K562 (cell line): ENCODE measurements around the gene SYCP2. TPM values are rescaled to one million over a fixed set of nuclear protein-coding genes. Genes with fewer than 3 reads are reported as not detected.

Experiments used
- ATAC-seq: fragments of 200-7000 bp; cut with Tn5 transposase; 3 replicates; pipeline ENCODE4 v1.9.1; 2020; ENCODE audit warnings: moderate library complexity
- BruUV-seq: library from RNA; stranded (reverse); fragments of 400-500 nt; replicated peaks from 2 replicates; lab custom pipeline; 2021; lab: Mats Ljungman, UMichigan
- CTCF ChIA-PET: fragments of 300-600 bp; formaldehyde crosslinking; extraction: SDS; loops from one replicate; lab custom pipeline; 2021; ENCODE audit warnings: low intra/inter-chr PET ratio; lab: Yijun Ruan, JAX
- POLR2A ChIA-PET: fragments of 300-600, 350-650 bp; sonication (Branson Sonifier 250); formaldehyde crosslinking; extraction: SDS; loops from one replicate; lab custom pipeline; 2021; ENCODE audit warnings: antibody characterized with exemption, inconsistent platforms; lab: Yijun Ruan, JAX
- DNase-seq, 4 experiments: peaks; one replicate each; pipeline versions ENCODE4 v3.0.0 to v3.0.0-alpha.2; 2011 to 2018; ENCODE audit warnings: low spot score in 3 of 4, mixed read lengths in 3 of 4; ENCODE audit errors: extremely low read depth in 1 of 4
- FAIRE-seq: peaks from 2 replicates; lab custom pipeline; 2011; peaks lifted over from hg19 to GRCh38; lab: Jason Lieb, UNC
- H2AFZ ChIP-seq: 2 replicates; pipeline ENCODE4 v1.6.0; 2011; ENCODE audit warnings: low read depth, low read length, control low read depth, inconsistent platforms
- H3K27ac ChIP-seq: fragments of 200-600 bp; 3 replicates; pipeline ENCODE4 v1.8.0; 2011; ENCODE audit warnings: low read depth, mild to moderate bottlenecking, control low read depth, inconsistent platforms, low read length, moderate library complexity, mixed read lengths; ENCODE audit errors: extremely low read depth
- H3K27me3 ChIP-seq, 2 experiments: fragments of 300-600 bp in 1 of 2; 2 replicates in 1 of 2; 3 replicates in 1 of 2; pipeline versions ENCODE4 v1.6.0 to v1.8.0; 2011; ENCODE audit warnings: inconsistent platforms in 2 of 2, low read length in 2 of 2, mild to moderate bottlenecking in 1 of 2, mixed read lengths in 1 of 2, moderate library complexity in 1 of 2; ENCODE audit not compliant: control insufficient read depth in 2 of 2, insufficient read depth in 2 of 2
- H3K36me3 ChIP-seq: fragments of 300-600 bp; 3 replicates; pipeline ENCODE4 v1.8.0; 2011; ENCODE audit warnings: mild to moderate bottlenecking, low read length, inconsistent platforms; ENCODE audit not compliant: control insufficient read depth, insufficient read depth
- H3K4me1 ChIP-seq, 2 experiments: fragments of 200-600 bp in 1 of 2; replicated peaks in 1 of 2; 2 replicates in 1 of 2; 3 replicates in 1 of 2; pipeline versions ENCODE4 v1.5.1 to v1.8.0; 2011; ENCODE audit warnings: inconsistent platforms in 2 of 2, low read length in 2 of 2, mild to moderate bottlenecking in 1 of 2, mixed read lengths in 1 of 2, moderate library complexity in 1 of 2; ENCODE audit not compliant: control insufficient read depth in 2 of 2, insufficient read depth in 2 of 2
- H3K4me2 ChIP-seq: 2 replicates; pipeline ENCODE4 v1.6.1; 2011; ENCODE audit warnings: low read length, control low read depth, inconsistent platforms, mixed read lengths; ENCODE audit not compliant: insufficient read depth
- H3K4me3 ChIP-seq: fragments of 200-600 bp; sonication (generic), shearing (Covaris generic); 2 replicates; pipeline ENCODE4 v1.5.1; 2016; ENCODE audit warnings: control low read depth, inconsistent platforms
- H3K79me2 ChIP-seq: fragments of 200-600 bp; 3 replicates; pipeline ENCODE4 v1.8.0; 2011; ENCODE audit warnings: low read length, inconsistent platforms; ENCODE audit not compliant: control insufficient read depth, insufficient read depth
- H3K9ac ChIP-seq, 2 experiments: 2 replicates each; pipeline versions ENCODE4 v1.6.0 to v1.6.1; 2011; ENCODE audit warnings: low read depth in 2 of 2, low read length in 2 of 2, control low read depth in 1 of 2, inconsistent platforms in 1 of 2, mild to moderate bottlenecking in 1 of 2, mixed read lengths in 1 of 2; ENCODE audit not compliant: insufficient read depth in 1 of 2
- H3K9me1 ChIP-seq: one replicate; pipeline ENCODE4 v1.6.0; 2011; ENCODE audit warnings: inconsistent platforms, mild to moderate bottlenecking, low read length, moderate library complexity; ENCODE audit not compliant: control insufficient read depth, insufficient read depth
- H3K9me3 ChIP-seq: replicated peaks from 2 replicates; pipeline ENCODE4 v1.5.1; 2011; ENCODE audit warnings: low read depth, low read length, inconsistent platforms; ENCODE audit not compliant: control insufficient read depth, insufficient read depth
- H4K20me1 ChIP-seq: replicated peaks from 2 replicates; pipeline ENCODE4 v1.6.1; 2011; ENCODE audit warnings: low read length, inconsistent platforms, mixed read lengths; ENCODE audit not compliant: control insufficient read depth, insufficient read depth
- ARID3A ChIP-seq: IDR thresholded peaks from 2 replicates; pipeline ENCODE4 v1.6.1; 2012; ENCODE audit warnings: low read depth, low read length, improper control_type of control experiment, borderline replicate concordance
- CTBP1 ChIP-seq: fragments of 450-650 bp; IDR thresholded peaks from 2 replicates; pipeline ENCODE4 v1.6.1; 2016; ENCODE audit warnings: borderline replicate concordance
- CTCF ChIP-seq, 3 experiments: IDR thresholded peaks in 2 of 3; conservative IDR thresholded peaks in 1 of 3; 2 replicates each; pipeline ENCODE4 v1.5.1; 2011 to 2012; ENCODE audit warnings: low read length in 3 of 3, mild to moderate bottlenecking in 3 of 3, control low read depth in 2 of 3, improper control_type of control experiment in 1 of 3, inconsistent platforms in 1 of 3, low read depth in 1 of 3, mixed read lengths in 1 of 3, moderate library complexity in 1 of 3; ENCODE audit not compliant: insufficient read depth in 2 of 3
- DEAF1 ChIP-seq: fragments of 450-650 bp; formaldehyde crosslinking; IDR thresholded peaks from 2 replicates; pipeline ENCODE4 v1.4.0; 2020; ENCODE audit warnings: mild to moderate bottlenecking, moderate library complexity
- HOMEZ ChIP-seq: fragments of 250-450 bp; sonication (Bioruptor Pico); IDR thresholded peaks from 2 replicates; pipeline ENCODE4 v1.4.0; 2020; ENCODE audit warnings: mild to moderate bottlenecking, moderate library complexity
- NCOA4 ChIP-seq: fragments of 450-650 bp; IDR thresholded peaks from 2 replicates; pipeline ENCODE4 v1.6.1; 2018; ENCODE audit warnings: mild to moderate bottlenecking; ENCODE audit not compliant: partially characterized antibody
- RAD21 ChIP-seq, 2 experiments: fragments of 250-450 bp in 1 of 2; fragments of 450-650 bp in 1 of 2; sonication (Bioruptor Pico) in 1 of 2; formaldehyde crosslinking in 1 of 2; IDR thresholded peaks in 1 of 2; conservative IDR thresholded peaks in 1 of 2; 2 replicates each; pipeline versions ENCODE4 v1.4.0 to v1.8.0; 2020 to 2022; ENCODE audit warnings: mild to moderate bottlenecking in 2 of 2, moderate library complexity in 1 of 2
- TEAD4 ChIP-seq, 2 experiments: sonication (generic) in 1 of 2; formaldehyde crosslinking in 1 of 2; IDR thresholded peaks; 2 replicates each; pipeline versions ENCODE4 v1.6.1 to v1.8.0; 2012 to 2022; ENCODE audit warnings: borderline replicate concordance in 1 of 2, inconsistent platforms in 1 of 2, low read length in 1 of 2, mild to moderate bottlenecking in 1 of 2, missing genetic modification reagents in 1 of 2
- ZNF165 ChIP-seq: fragments of 250-450 bp; sonication (Bioruptor Pico); IDR thresholded peaks from 2 replicates; pipeline ENCODE4 v1.4.0; 2020; ENCODE audit warnings: borderline replicate concordance
- ZNF384 ChIP-seq: IDR thresholded peaks from 2 replicates; pipeline ENCODE4 v1.6.1; 2012; ENCODE audit warnings: low read depth, low read length, improper control_type of control experiment
- WGBS: fragments of 100-300 bp; shearing (Covaris generic); methylation state at CpG from one replicate; pipeline ENCODE4 v1.1.6; 2016; ENCODE audit warnings: low coverage, mixed read lengths; ENCODE audit not compliant: insufficient coverage; ENCODE audit errors: missing lambda C conversion rate; 5-methylcytosine and 5-hydroxymethylcytosine counted together
- in situ Hi-C: fragments of 300-500 bp; cut with MboI; formaldehyde crosslinking; loops from 4 replicates; pipeline ENCODE4 v1.15.0; 2018; ENCODE audit warnings: inconsistent platforms, mixed read lengths
- intact Hi-C: fragments of 100-400 bp; cut with micrococcal nuclease; formaldehyde crosslinking; loops from 2 replicates; pipeline ENCODE4 v1.14.2; 2022
- polyA plus RNA-seq, 8 experiments: library from polyadenylated mRNA; depleted of rRNA in 4 of 8; stranded (reverse) in 5 of 8; unstranded in 3 of 8; fragments of >200 nt; fragmentation: Nextera tagmentation in 2 of 8; fragmentation: Illumina TruSeq in 1 of 8; extraction: Ambion mirVana in 2 of 8; extraction: Trizol in 1 of 8; gene quantifications; 2 replicates each; pipeline versions ENCODE4 v1.2.1 to v1.2.3, GENCODE V29; 2011 to 2014; ENCODE audit warnings: inconsistent platforms in 1 of 8, missing spikeins in 1 of 8
- total RNA-seq, 7 experiments: library from RNA; depleted of rRNA in 6 of 7; stranded (reverse); fragments of >200 nt in 6 of 7; fragmentation: Illumina TruSeq in 2 of 7; extraction: Trizol in 2 of 7; gene quantifications; 2 replicates each; pipeline versions ENCODE4 v1.2.1 to v1.2.3, GENCODE V29; 2011 to 2021; ENCODE audit warnings: low replicate concordance in 1 of 7

SYCP2 gene
- total and polyA plus RNA-seq, 9 of the 15 experiments (the other 6 are each of a cell fraction or from before 2014, with no cell fraction given), result 0.24 to 1.6 (median 0.67) TPM

GRCh38 chr20:59949911-59950310 lies 16.5 kb upstream of the SYCP2 start (continued):
- TF ChIP-seq HOMEZ (no peak), NCOA4 (no peak), ZNF165 (no peak), TEAD4 (IDR thresholded peaks at IDR 0.05; ENCODE audit: low read length) (no peak), TEAD4 (CRISPR knock-in tag; IDR thresholded peaks at IDR 0.05; ENCODE audit: borderline replicate concordance) (no peak)

GRCh38 chr20:59948828-59949720 lies 15.6 kb upstream of the SYCP2 start:
- Histone ChIP-seq H3K4me2 (no peak overlapping the region), H3K9me1 (no peaks in the 10 kb centered on the region), H3K36me3 (peaks cover 11% of the 10 kb centered on the region; the same call in 1 of the 3 replicates), H3K79me2 (no peaks in the 10 kb centered on the region), H2AFZ (no peak overlapping the region), H3K4me1 (peaks cover 0 to 12% of the 10 kb centered on the region in 2 experiments; a peak in 2 of 5 replicates), H3K27ac (no peak overlapping the region), H4K20me1 (no peaks in the 10 kb centered on the region), H3K4me3 (no peak overlapping the region), H3K9ac (no peak overlapping the region), H3K27me3 (no peaks in the 10 kb centered on the region), H3K9me3 (no peaks in the 10 kb centered on the region)
- FAIRE-seq (no peak), ATAC-seq (peak; percentile 79), DNase-seq (peak in 3 of 4 experiments; percentile 10 to 56 (median 11))
- in situ Hi-C loops, result no loop called here
- intact Hi-C loops, result no loop called here
- 29% methylated on average over 7 of the region's 7 CpGs for WGBS
- CTCF ChIA-PET, result interaction anchor here (0.6 to 1.1 kb wide), 6 partner anchors 84 to 313 kb away, joined by 3 to 7 read pairs (median 3); no protein-coding TSS in a partner anchor
- BruUV-seq, result no TSS peak
- POLR2A ChIA-PET, result interaction anchor here (1.3 kb wide), 1 partner anchor 9 kb away, joined by 4 read pairs; the partner anchor contains the start of genes FAM217B and PPP1R3D
- peak; percentile 92 for TF ChIP-seq ZNF384
- TF ChIP-seq CTBP1, result no peak
- peak; percentile 37 to 75 (median 51); a peak in 5 of 6 replicates for TF ChIP-seq CTCF (IDR thresholded peaks at IDR 0.05 in 2 of 3, conservative IDR thresholded peaks at IDR 0.05 in 1 of 3; ENCODE audit: insufficient read depth in 2 of 3, low read depth in 1 of 3, low read length in 3 of 3)
- TF ChIP-seq DEAF1, result 0 out of 2 replicates have a peak, but pooled peaks have one; percentile 26
- TF ChIP-seq RAD21 (CRISPR knock-in tag; conservative IDR thresholded peaks at IDR 0.05 in 1 of 2, IDR thresholded peaks at IDR 0.05 in 1 of 2), result peak; percentile 41 to 42; a peak in 3 of 4 replicates
- peak; percentile 96 for TF ChIP-seq ARID3A
